GM23338 (cell line): Measurements from ENCODE around the gene NKAIN2. TPM values are rescaled to one million over a fixed set of nuclear protein-coding genes. Genes with fewer than 3 reads are reported as not detected.

Experiments
- ATAC-seq: fragments of 200-7000 bp; cut with Tn5 transposase; 3 replicates; pipeline ENCODE4 v1.9.1; 2020
- DNase-seq: peaks from one replicate; pipeline ENCODE4 v3.0.0-alpha.2; 2015; ENCODE audit warnings: low spot score
- H2AFZ ChIP-seq: fragments of 200-600 bp; sonication (generic); 2 replicates; pipeline ENCODE4 v1.8.0; 2016; ENCODE audit warnings: antibody characterized with exemption, mild to moderate bottlenecking, moderate library complexity
- H3F3A ChIP-seq: fragments of 200-600 bp; sonication (generic); replicated peaks from 2 replicates; pipeline ENCODE4 v1.8.0; 2017; ENCODE audit warnings: antibody characterized with exemption, mixed run types, low read depth
- H3K27ac ChIP-seq: fragments of 200-600 bp; sonication (generic); 2 replicates; pipeline ENCODE4 v1.6.1; 2016; ENCODE audit warnings: low read depth
- H3K27me3 ChIP-seq: fragments of 200-600 bp; sonication (generic); 2 replicates; pipeline ENCODE4 v1.8.0; 2016; ENCODE audit warnings: mild to moderate bottlenecking, mixed run types, moderate library complexity; ENCODE audit not compliant: insufficient read depth
- H3K36me3 ChIP-seq: fragments of 200-600 bp; sonication (generic); 2 replicates; pipeline ENCODE4 v1.8.0; 2016; ENCODE audit warnings: mild to moderate bottlenecking; ENCODE audit not compliant: insufficient read depth
- H3K4me1 ChIP-seq: fragments of 200-600 bp; sonication (generic); 2 replicates; pipeline ENCODE4 v1.8.0; 2016; ENCODE audit warnings: mild to moderate bottlenecking, moderate library complexity; ENCODE audit not compliant: insufficient read depth
- H3K4me2 ChIP-seq: fragments of 200-600 bp; sonication (generic); 2 replicates; pipeline ENCODE4 v1.7.1; 2017; ENCODE audit warnings: mixed run types
- H3K4me3 ChIP-seq: fragments of 200-600 bp; sonication (generic); 2 replicates; pipeline ENCODE4 v1.6.1; 2016; ENCODE audit warnings: mixed run types
- H3K79me2 ChIP-seq: fragments of 200-600 bp; sonication (generic); replicated peaks from 2 replicates; pipeline ENCODE4 v1.8.0; 2017; ENCODE audit warnings: mild to moderate bottlenecking; ENCODE audit not compliant: insufficient read depth
- H3K9me2 ChIP-seq: fragments of 200-600 bp; sonication (generic); 2 replicates; pipeline ENCODE4 v1.8.0; 2017; ENCODE audit not compliant: insufficient read depth
- H4K20me1 ChIP-seq: fragments of 200-600 bp; sonication (generic); replicated peaks from 2 replicates; pipeline ENCODE4 v1.8.0; 2017; ENCODE audit warnings: mild to moderate bottlenecking; ENCODE audit not compliant: insufficient read depth
- H3K27ac Mint-ChIP-seq: 2 replicates; pipeline ENCODE4 v1.8.0; 2020; ENCODE audit warnings: inconsistent platforms, mild to moderate bottlenecking, moderate library complexity, mixed read lengths
- H3K27me3 Mint-ChIP-seq: 3 replicates; pipeline ENCODE4 v1.8.0; 2022; ENCODE audit warnings: low read depth, mild to moderate bottlenecking, moderate library complexity, mixed read lengths, inconsistent platforms; ENCODE audit not compliant: insufficient read depth, poor library complexity
- H3K36me3 Mint-ChIP-seq: 3 replicates; pipeline ENCODE4 v1.8.0; 2021; ENCODE audit warnings: low read depth, mild to moderate bottlenecking, inconsistent platforms, moderate library complexity, mixed read lengths
- H3K4me1 Mint-ChIP-seq: 3 replicates; pipeline ENCODE4 v1.8.0; 2020; ENCODE audit warnings: mild to moderate bottlenecking, inconsistent platforms, mixed read lengths
- H3K4me3 Mint-ChIP-seq: 3 replicates; pipeline ENCODE4 v1.8.0; 2021; ENCODE audit warnings: moderate library complexity, mild to moderate bottlenecking, inconsistent platforms, mixed read lengths
- H3K9me3 Mint-ChIP-seq: 3 replicates; pipeline ENCODE4 v1.8.0; 2020; ENCODE audit warnings: moderate library complexity, mild to moderate bottlenecking, inconsistent platforms, mixed read lengths
- CREB1 ChIP-seq: fragments of 250-450 bp; sonication (Bioruptor Pico); IDR thresholded peaks from 2 replicates; pipeline ENCODE4 v1.5.0; 2020; ENCODE audit warnings: low read depth, mild to moderate bottlenecking, moderate library complexity
- CTCF ChIP-seq, 2 experiments: fragments of 200-600 bp in 1 of 2; sonication (generic) in 1 of 2; conservative IDR thresholded peaks; 2 replicates each; pipeline versions ENCODE4 v1.5.1 to v1.6.1; 2016 to 2017; ENCODE audit warnings: antibody characterized with exemption in 2 of 2, low read depth in 2 of 2, mild to moderate bottlenecking in 2 of 2, moderate library complexity in 1 of 2
- EZH2 ChIP-seq: fragments of 200-600 bp; sonication (generic); IDR thresholded peaks from one replicate; pipeline ENCODE4 v1.8.0; 2017; ENCODE audit warnings: antibody characterized with exemption, mild to moderate bottlenecking, low read depth; ENCODE audit not compliant: unreplicated experiment
- EZH2phosphoT487 ChIP-seq: fragments of 200-600 bp; sonication (generic); IDR thresholded peaks from one replicate; pipeline ENCODE4 v1.8.1; 2018; ENCODE audit warnings: antibody characterized with exemption; ENCODE audit not compliant: unreplicated experiment
- NANOG ChIP-seq: IDR thresholded peaks from 2 replicates; pipeline ENCODE4 v1.6.1; 2016; ENCODE audit warnings: antibody characterized with exemption, borderline replicate concordance
- POLR2AphosphoS5 ChIP-seq: IDR thresholded peaks from 2 replicates; pipeline ENCODE4 v1.6.1; 2016; ENCODE audit warnings: antibody characterized with exemption, low read depth
- REST ChIP-seq: IDR thresholded peaks from one replicate; pipeline ENCODE4 v1.6.1; 2018; ENCODE audit warnings: antibody characterized with exemption; ENCODE audit not compliant: unreplicated experiment
- ZNF331 ChIP-seq: fragments of 250-450 bp; sonication (Bioruptor Pico); IDR thresholded peaks from 2 replicates; pipeline ENCODE4 v1.5.0; 2020; ENCODE audit warnings: low read depth, mild to moderate bottlenecking, moderate library complexity
- ZNF462 ChIP-seq: fragments of 250-450 bp; sonication (Bioruptor Pico); IDR thresholded peaks from 2 replicates; pipeline ENCODE4 v1.5.0; 2020; ENCODE audit warnings: mild to moderate bottlenecking, moderate library complexity
- polyA plus RNA-seq: library from polyadenylated mRNA; unstranded; fragments of >200 nt; fragmentation: Nextera tagmentation; extraction: Ambion mirVana; gene quantifications from 2 replicates; pipeline ENCODE4 v1.2.1, GENCODE V29; 2016
- total RNA-seq: library from RNA; depleted of rRNA; stranded (reverse); fragments of >200 nt; shearing (Covaris generic); gene quantifications from 2 replicates; pipeline ENCODE4 v1.2.3, GENCODE V29; 2014
- TF ChIP-seq, protein P1 (sequence below): IDR thresholded peaks from 2 replicates; pipeline ENCODE4 v1.6.1; 2016; ENCODE audit warnings: antibody characterized with exemption

The NKAIN2 gene
- total and polyA plus RNA-seq, 2 experiments from 2014 or later, result 0.39 to 1.1 TPM

GRCh38 chr6:124770784-124771183 is 967.1 kb downstream of the NKAIN2 start:
- Histone ChIP-seq H4K20me1 (no peaks in the 10 kb centered on the region), H3K27me3 (no peaks in the 10 kb centered on the region), H3K4me2 (no peak overlapping the region), H3K4me1 (peaks cover 5% of the 10 kb centered on the region; the same call in 1 of the 2 replicates), H3K9me2 (no peaks in the 10 kb centered on the region), H3K79me2 (no peaks in the 10 kb centered on the region), H2AFZ (no peak overlapping the region), H3K36me3 (no peaks in the 10 kb centered on the region), H3F3A (no peaks in the 10 kb centered on the region), H3K4me3 (no peak overlapping the region), H3K27ac (no peak overlapping the region)
- Mint-ChIP-seq H3K4me3 (no peak overlapping the region), H3K4me1 (peaks cover 9% of the 10 kb centered on the region; the same call in 2 of the 3 replicates), H3K27me3 (no peaks in the 10 kb centered on the region), H3K9me3 (no peaks in the 10 kb centered on the region), H3K36me3 (no peaks in the 10 kb centered on the region), H3K27ac (no peak overlapping the region; the same call in 1 of the 2 replicates)
- TF ChIP-seq CREB1 (no peak), REST (no peak), ZNF462 (no peak), NANOG (no peak), CTCF (conservative IDR thresholded peaks at IDR 0.05; ENCODE audit: low read depth in 2 of 2) (no peak), EZH2phosphoT487 (no peak), EZH2 (no peak), POLR2AphosphoS5 (no peak), ZNF331 (CRISPR knock-in tag) (no peak)
- TF ChIP-seq, protein P1, sequence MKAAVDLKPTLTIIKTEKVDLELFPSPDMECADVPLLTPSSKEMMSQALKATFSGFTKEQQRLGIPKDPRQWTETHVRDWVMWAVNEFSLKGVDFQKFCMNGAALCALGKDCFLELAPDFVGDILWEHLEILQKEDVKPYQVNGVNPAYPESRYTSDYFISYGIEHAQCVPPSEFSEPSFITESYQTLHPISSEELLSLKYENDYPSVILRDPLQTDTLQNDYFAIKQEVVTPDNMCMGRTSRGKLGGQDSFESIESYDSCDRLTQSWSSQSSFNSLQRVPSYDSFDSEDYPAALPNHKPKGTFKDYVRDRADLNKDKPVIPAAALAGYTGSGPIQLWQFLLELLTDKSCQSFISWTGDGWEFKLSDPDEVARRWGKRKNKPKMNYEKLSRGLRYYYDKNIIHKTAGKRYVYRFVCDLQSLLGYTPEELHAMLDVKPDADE, result no peak
- no peak for ATAC-seq
- DNase-seq, result no peak
